ENCODE data around the gene ISG20L2. TPM values are rescaled to one million over a fixed set of nuclear protein-coding genes. Genes with fewer than 3 reads are reported as not detected.
A peak's percentile ranks its signal among the peaks of the same experiment; 100 is the strongest.

ISG20L2 gene
- total and polyA plus RNA-seq, 2 experiments from 2014 or later, result 25.1 to 27.3 TPM

DNA sequence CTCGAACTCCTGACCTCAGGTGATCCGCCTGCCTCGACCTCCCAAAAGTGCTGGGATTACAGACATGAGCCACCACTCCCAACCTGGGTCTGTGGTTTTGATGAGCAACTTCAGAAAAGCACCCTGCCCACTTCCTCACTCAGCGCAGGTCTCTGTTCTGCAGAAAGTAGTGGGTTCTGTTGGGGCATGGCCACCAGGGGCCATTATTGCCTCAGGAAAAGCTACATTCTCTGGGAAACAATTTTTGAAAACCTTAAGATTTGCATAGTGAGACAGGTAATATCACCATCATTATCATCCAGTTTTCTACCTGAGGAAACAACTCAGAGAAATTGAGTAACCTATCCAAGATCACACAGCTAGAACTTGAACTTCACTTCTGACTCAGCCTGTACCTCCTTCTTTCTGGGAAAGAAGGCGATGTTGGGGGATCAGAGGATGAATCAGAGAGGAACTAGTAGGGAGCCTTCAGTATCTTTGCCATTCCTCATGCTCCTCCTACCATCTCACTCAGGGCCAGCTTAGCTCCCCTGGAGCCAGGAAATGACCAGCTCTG, 44.3 kb downstream of the ISG20L2 start:
- peak in 1 of 2 donors; percentile 37 for DNase-seq (ENCODE audit: low read depth in 1 of 2, low spot score in 1 of 2)
- Histone ChIP-seq H3K9me3 (ENCODE audit: low read depth) (no peaks in the 10 kb centered on the region), H3K4me3 (no peak overlapping the region), H3K36me3 (no peaks in the 10 kb centered on the region), H3K27me3 (no peaks in the 10 kb centered on the region), H3K4me1 (ENCODE audit: low read depth) (no peaks in the 10 kb centered on the region), H3K27ac (no peak overlapping the region)
- TF ChIP-seq, protein P1, sequence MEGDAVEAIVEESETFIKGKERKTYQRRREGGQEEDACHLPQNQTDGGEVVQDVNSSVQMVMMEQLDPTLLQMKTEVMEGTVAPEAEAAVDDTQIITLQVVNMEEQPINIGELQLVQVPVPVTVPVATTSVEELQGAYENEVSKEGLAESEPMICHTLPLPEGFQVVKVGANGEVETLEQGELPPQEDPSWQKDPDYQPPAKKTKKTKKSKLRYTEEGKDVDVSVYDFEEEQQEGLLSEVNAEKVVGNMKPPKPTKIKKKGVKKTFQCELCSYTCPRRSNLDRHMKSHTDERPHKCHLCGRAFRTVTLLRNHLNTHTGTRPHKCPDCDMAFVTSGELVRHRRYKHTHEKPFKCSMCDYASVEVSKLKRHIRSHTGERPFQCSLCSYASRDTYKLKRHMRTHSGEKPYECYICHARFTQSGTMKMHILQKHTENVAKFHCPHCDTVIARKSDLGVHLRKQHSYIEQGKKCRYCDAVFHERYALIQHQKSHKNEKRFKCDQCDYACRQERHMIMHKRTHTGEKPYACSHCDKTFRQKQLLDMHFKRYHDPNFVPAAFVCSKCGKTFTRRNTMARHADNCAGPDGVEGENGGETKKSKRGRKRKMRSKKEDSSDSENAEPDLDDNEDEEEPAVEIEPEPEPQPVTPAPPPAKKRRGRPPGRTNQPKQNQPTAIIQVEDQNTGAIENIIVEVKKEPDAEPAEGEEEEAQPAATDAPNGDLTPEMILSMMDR (IDR thresholded peaks at IDR 0.05; ENCODE audit: low read depth, low read length), result no peak

- Histone ChIP-seq H3K4me3 (no peak overlapping the region), H3K27me3 (no peaks in the 10 kb centered on the region), H3K36me3 (no peaks in the 10 kb centered on the region), H3K9me3 (ENCODE audit: low read depth) (no peaks in the 10 kb centered on the region), H3K4me1 (ENCODE audit: low read depth) (peaks cover 5% of the 10 kb centered on the region), H3K27ac (no peak overlapping the region)
- TF ChIP-seq, protein P1 (IDR thresholded peaks at IDR 0.05; ENCODE audit: low read depth, low read length), result no peak
- DNase-seq (ENCODE audit: low read depth in 1 of 2, low spot score in 1 of 2), result no peak
Measured at GRCh38 chr1:156682166-156682890, 46.2 kb downstream of the ISG20L2 start.

GRCh38 chr1:156681196-156681960, 47.2 kb downstream of the ISG20L2 start:
- Histone ChIP-seq H3K27me3 (no peaks in the 10 kb centered on the region), H3K27ac (no peak overlapping the region), H3K4me1 (ENCODE audit: low read depth) (peaks cover 5% of the 10 kb centered on the region), H3K4me3 (no peak overlapping the region), H3K36me3 (no peaks in the 10 kb centered on the region), H3K9me3 (ENCODE audit: low read depth) (no peaks in the 10 kb centered on the region)
- DNase-seq (ENCODE audit: low read depth in 1 of 2, low spot score in 1 of 2), result no peak
- TF ChIP-seq, protein P1 (IDR thresholded peaks at IDR 0.05; ENCODE audit: low read depth, low read length), result no peak

GRCh38 chr1:156680056-156680455, 48.5 kb downstream of the ISG20L2 start:
- no peak for DNase-seq (ENCODE audit: low read depth in 1 of 2, low spot score in 1 of 2)
- H3K27ac ChIP-seq, result no peak overlapping the region
- H3K4me3 ChIP-seq, result no peak overlapping the region
- H3K36me3 ChIP-seq, result no peaks in the 10 kb centered on the region
- TF ChIP-seq, protein P1 (IDR thresholded peaks at IDR 0.05; ENCODE audit: low read depth, low read length), result no peak
- H3K4me1 ChIP-seq (ENCODE audit: low read depth), result peaks cover 10% of the 10 kb centered on the region
- no peaks in the 10 kb centered on the region for H3K27me3 ChIP-seq
- H3K9me3 ChIP-seq (ENCODE audit: low read depth), result no peaks in the 10 kb centered on the region

DNA sequence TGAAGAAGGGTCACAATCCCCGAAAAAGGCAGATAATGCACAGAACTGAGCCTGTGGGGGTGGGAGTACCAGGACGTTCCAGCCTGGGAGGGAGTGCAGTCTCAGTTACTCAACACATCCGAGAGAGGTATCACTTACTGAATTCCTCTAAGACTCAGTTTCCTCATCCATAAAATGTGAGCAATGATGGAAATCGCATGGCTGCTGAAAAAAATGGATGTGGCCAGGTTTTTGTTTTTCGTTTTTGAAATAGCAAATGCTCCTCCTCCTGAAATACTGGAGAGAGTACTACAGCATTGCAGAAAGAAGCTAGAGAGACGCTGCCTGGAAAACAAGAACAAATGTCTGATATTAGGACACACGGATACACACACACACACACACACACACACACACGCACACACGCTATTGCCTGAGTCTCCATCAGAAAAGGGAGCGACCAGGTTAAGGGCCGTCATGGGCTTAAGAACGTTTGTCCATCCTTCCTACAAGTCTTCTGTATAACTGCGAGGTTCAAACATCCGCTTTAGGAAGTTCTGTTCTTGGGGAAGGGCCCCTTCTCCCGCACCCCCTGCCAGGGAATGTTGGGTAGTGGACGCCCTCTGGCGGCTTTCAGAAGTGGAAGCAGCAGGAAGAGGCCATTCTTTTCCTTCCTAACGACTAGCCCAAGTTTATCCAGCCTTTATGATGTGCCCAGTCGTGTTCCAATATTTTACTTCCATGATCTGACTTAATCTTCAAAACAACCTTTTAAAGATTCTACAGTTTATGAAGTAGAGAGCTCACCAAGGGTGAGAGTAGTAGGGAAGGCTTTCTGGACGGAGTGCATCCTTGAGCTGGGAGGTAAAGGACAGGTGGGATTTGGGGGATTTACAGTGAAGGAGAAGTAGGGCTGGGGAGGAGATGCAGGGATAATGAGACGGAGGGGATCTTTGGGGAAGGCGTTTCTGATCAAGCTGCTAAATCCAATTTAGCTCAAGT, 50.7 kb downstream of the ISG20L2 start:
- Histone ChIP-seq H3K4me3 (peak overlapping the region; percentile 67), H3K27me3 (no peaks in the 10 kb centered on the region), H3K36me3 (peaks cover 6% of the 10 kb centered on the region), H3K27ac (peak overlapping the region; percentile 84), H3K9me3 (ENCODE audit: low read depth) (no peaks in the 10 kb centered on the region), H3K4me1 (ENCODE audit: low read depth) (peaks cover 27% of the 10 kb centered on the region)
- peak; percentile 88 to 89 for DNase-seq (ENCODE audit: low read depth in 1 of 2, low spot score in 1 of 2)
- TF ChIP-seq, protein P1 (IDR thresholded peaks at IDR 0.05; ENCODE audit: low read depth, low read length), result peak; percentile 90

Measured in cardiac muscle cell (in vitro differentiated cells and primary cell).